CMK (cell line): ENCODE results near the gene CEMP1.
A peak's percentile ranks its signal among the peaks of the same experiment; 100 is the strongest.
"Not testable (repeated sequence)": the region's sequence is repeated elsewhere in the genome, so short reads cannot be mapped to it uniquely, and the experiment has no call there.

Experiments used
- DNase-seq: peaks from one replicate; pipeline ENCODE4 v3.0.0-alpha.2; 2010; ENCODE audit warnings: low read depth

The CEMP1 gene, protein sequence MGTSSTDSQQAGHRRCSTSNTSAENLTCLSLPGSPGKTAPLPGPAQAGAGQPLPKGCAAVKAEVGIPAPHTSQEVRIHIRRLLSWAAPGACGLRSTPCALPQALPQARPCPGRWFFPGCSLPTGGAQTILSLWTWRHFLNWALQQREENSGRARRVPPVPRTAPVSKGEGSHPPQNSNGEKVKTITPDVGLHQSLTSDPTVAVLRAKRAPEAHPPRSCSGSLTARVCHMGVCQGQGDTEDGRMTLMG

DNA sequence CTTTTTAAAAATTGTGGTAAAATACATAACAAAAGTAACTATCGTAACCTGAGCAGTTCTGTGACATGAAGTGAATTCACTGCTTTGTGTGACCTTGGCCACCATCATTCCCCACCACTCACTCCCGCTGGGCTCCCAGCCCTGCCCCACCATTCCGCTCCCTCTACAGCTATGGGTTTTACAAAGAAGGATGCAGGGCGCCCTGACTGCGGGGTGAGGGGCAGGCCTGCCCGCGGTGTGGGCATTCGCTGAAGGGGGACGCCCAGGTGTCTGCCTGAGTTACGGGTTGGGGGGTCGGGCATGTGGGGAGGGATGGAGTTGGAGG is at the start of gene CEMP1:
TSS of gene CEMP1 (minus strand) at position 38 of the 325 bp plus-strand sequence. CDS start 335 bp downstream, outside the sequence.
- no peak for DNase-seq

DNA sequence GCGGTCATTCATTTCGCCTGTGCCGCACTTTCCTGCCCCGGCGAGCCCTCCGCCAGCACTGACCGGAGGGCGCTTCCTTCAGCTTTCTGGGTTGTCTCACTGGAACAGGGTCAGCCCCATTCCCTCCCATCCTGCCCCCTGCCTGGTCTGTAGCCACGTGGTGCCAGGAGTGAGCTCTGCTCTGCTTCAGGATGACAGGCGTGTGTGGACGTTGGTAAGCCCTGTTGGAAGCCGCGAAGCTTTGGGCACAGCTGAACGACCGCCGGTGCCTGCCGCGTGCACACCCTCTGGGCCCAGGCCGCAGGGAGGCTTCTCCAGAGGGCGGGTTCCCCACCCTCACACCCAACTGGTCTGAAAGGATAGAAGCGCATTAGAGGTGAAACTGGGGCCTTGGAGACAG is 49.6 kb upstream of the CEMP1 start:
- not testable (repeated sequence) for DNase-seq

DNA sequence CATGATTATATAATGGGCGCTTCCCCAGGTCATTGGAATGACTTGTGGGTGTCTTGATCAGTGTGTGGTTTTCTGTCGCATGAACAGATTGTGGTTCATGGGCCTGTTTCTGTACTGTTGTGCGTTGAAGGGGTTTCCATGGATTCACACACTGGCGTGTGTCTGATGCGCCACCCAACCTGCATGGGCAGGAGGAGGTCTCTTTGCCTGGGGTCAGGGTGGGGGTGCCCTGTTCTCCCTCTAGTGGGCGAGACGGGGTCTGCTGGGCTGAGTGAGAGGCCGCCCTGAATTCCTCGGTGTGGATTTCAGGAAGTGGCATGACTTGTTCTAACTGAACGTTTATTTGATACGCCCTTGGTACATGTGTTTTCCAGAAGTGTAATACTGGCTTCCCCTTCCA is 48.9 kb upstream of the CEMP1 start:
- not testable (repeated sequence) for DNase-seq

DNA sequence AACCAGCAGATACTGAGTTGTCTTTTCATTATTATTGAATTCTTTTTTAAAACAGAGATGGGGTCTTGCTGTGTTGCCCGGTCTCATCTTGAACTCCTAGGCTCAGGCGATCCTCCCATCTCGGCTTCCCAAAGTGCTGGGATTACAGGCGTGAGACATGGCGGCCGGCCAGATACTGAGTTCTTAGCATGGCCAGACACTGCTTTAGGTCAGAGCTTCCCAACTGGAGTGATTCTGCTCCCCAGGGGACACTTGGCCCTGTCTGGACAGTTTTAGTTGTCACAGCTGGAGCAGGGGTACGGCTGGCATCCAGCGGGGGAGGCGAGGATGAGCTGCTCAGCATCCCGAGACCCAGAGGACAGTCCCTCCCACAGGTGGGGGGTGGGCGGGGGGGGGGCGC is 47.7 kb upstream of the CEMP1 start:
- not testable (repeated sequence) for DNase-seq

DNA sequence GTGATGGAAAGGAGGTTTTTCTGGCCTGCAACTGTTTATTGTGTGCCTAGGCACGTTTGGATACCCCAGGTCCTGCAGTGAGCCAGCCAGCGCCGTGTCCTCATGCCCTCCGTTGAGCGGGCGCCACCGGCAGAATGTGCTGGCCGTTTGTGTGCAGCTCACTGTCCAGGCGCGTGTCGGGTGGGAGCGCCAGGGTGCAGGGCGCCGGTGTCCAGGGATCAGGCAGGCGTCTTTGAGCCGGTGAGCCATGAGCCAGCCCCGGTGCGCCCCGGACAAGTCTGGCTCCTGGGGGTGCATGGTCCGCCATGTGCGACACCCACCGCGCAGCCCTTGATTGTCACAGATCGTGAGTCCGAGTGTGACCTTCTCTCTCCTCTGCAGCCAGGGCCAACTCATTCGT is 45.8 kb upstream of the CEMP1 start:
- DNase-seq: not testable (repeated sequence)

DNA sequence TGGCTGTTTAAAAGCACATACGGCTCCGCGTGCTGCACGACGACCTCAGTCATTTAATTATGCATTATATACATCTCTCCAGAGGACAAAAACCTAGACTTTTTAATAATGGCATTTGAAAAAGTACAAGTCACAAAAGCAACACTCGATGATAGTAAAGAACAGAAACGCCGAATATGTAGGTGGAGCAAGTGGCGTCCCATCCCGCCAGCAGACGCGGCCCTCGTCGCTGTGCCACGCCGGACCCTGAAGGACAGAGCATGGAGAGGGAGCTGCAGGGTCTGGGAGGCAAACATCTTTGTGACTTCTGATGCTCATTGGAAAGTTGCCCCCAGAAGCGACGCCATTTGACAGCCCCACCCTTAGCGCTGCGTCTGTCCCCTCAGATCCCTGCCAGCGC is 44.6 kb upstream of the CEMP1 start:
- DNase-seq: not testable (repeated sequence)

DNA sequence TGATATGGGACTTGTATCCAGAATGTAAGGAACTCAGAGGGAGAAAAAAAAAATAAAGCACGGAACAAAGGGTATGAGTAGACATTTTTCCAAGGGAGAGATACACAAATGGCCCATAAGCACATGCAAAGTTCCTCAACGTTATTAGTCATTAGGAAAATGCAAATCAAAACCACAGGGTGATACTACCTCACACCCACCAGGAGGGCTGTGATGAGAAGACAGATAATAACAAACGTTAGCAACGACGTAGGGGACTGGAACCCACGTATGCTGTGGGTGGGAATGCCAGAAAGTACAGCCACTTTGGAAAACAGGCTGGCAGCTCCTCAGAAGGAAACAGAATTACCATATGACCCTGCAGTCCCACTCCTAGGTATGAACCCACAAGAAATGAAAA is 41.5 kb upstream of the CEMP1 start:
- not testable (repeated sequence) for DNase-seq

DNA sequence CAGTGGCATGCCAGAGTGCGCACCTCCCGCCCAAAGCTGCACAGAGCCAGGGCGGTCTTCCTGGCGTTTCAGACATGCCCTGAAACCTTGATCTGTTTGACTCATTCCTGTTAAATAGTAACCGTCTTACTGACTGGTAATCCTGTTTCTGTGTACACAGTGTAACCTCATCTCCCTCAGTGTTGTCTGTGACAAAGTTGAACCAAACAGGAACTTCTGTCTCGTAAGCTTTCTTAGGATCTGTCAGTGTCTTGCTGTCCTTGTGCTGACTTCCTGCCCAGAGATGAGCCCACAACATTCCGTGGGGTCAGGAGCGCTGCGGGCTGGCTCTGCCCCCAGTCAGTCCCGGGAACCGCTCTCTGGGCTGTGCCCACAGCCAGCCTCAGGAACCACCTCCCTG is 37.4 kb upstream of the CEMP1 start:
- DNase-seq: not testable (repeated sequence)

DNA sequence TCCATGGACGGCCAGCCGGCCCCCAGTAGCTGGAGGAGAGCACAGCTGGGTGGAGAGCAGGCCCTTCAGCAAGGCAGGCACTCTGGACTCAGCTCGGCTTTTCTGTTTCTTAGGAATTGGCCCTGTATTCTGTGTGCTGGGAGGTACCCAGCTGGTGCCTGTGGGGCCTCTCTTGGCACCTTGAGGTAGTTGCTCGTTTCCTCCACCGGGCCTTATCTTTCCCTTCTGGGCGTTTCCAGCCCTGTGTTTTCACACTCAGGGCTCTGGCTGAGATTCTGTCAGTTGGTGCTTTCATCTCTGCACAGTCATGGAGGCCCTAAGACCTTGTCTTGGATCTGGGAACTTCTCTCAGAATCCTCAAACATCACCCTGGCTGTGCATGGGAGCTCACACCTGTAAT is 36.3 kb upstream of the CEMP1 start:
- not testable (repeated sequence) for DNase-seq

DNA sequence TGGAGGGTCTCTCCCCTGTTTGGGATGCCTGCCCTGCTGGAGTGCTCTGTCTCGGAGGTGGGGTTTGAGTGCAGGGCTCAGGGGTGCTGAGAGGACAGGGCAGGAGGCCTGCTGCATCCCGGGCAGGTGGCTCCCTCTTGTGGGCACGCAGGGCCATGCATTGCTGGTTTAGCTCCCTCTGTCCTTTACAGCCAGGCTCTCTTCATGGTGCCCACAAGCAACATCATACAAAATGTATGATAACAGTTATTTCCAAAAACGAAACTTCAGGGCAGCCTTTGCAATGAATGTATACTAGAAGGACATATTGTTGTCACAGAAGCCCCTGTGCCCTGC is 29.6 kb upstream of the CEMP1 start:
- DNase-seq: not testable (repeated sequence)

DNA sequence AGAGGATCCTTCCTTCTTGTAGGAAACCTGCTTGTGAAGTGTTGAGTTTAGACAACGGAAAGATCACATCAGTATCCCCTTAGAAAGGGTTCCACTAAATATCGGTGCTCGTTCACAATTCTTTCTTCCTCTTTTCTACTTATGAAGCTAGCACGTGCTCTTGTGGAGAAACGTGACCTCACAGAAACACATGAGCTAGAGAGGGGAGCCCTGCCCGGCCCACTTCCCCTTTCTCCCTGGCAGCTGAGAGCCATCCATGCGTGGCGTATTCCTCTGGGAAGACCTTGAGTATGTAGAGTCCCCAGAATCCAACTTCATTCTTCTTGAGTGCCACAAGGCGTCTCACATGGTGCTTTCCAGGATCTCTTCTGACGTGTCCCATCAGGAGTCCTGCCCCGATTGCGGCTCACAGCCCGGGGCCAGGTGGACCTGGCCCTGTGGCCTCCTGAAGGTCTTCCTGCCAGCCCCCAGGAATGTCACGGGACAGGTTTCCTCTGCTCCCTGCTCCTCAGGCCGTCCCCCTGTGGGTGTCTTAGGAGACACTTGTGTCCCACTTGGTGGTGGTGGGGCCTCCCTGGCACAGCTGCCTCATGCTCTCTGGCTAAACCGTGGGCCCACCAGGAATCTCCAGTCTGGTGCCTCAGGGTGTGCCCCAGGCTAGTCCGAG is 29.1 kb upstream of the CEMP1 start:
- not testable (repeated sequence) for DNase-seq

DNA sequence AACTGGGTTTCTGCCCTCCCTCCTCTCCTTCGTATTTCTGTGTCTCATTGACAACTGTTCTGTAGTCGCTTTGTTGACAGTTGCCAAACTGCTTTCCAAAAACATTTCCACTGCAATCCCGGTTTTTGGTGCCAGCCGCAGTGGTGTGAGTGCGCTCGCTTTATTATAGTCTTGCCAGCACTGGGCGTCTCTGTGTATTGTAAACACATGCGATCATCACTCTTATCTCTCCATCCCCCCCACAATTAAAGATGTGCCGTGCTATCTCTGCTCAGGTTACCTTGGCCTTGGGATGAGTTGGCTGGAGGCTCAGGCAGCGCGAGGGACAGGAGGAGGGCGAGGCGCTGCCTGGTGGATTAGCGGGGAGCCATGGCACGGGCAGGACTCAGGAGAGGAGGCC is 25.9 kb upstream of the CEMP1 start:
- DNase-seq: not testable (repeated sequence)

DNA sequence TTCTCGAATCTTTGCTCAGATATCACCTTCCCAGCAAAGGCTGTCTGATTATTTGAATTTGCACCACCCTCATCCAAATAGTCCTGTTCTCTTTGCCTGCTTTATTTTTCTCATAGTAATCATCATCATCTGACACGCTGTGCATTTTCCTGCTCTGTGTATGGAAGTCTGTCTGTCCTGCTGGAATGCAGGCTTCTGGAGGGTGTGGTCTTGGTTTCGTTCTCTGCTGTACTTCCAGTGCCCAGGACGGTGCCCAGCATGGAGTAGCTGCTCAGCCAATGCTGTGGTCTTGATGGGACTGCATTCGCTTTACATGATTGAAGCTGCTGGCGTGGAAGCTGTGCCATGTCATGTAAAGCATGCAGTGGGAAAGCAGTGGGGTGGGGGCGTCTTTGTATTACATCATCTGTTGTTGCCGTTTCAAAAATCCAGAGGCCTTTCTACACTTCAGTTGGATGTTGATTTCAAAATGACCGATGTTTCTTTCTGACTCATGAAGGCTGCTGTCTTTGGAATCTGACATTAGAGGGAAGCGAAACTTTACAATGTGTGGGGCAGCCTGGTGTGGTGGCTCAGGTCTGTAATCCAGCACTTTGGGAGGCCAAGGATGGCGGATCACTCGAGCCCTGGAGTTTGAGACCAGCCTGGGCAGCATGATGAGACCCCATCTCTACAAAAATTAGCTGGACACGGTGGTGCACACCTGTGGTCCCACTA is 23.7 kb upstream of the CEMP1 start:
- not testable (repeated sequence) for DNase-seq

DNA sequence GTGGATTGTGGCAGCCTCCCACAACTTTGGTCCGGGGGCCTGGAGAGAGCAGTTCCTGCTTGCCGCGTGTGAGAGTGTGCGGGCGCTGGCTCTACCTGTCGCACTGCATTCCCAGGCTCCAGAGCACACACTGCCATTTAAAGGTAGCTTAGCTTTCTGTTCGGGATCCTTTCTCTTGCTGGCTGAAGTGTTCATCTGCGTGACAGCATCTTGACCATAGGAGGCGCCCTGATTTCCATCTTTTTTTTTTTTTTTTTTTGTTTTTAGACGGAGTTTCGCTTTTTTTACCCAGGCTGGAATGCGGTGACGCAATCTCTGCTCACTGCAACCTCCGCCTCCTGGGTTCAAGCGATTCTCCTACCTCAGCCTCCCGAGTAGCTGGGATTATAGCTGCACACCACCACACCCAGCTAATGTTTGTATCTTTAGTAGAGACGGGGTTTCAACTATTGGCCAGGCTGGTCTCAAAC is 20.2 kb upstream of the CEMP1 start:
- DNase-seq: not testable (repeated sequence)

DNA sequence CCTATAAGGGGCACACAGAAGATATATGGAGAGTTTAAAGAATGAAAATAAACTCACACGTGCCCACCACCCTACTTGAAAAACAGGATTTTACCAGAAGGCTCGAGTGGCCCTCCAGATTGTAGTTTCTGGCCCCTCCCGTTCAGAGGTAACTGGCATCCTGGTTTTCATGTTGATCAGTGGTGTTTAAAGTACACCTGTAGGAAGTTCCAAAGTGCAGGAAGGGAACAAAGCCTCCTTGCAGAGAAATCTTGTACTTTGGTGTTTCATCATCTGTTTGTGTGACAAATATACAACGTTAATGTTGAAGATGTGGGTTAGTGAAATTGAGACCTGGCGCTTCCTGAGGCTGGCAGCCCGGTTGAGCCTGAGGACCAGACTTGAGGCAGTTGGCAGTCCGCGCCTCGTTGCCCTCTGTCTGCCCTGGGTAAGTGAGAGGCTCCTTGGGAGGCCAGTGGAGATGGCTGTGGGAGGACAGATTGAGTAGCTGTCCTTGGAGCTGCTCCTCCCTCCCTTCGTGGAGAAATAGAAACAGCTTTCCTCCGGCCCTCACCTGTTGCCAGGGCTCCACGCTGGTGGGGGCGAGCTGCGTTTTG is 19.2 kb upstream of the CEMP1 start:
- not testable (repeated sequence) for DNase-seq

DNA sequence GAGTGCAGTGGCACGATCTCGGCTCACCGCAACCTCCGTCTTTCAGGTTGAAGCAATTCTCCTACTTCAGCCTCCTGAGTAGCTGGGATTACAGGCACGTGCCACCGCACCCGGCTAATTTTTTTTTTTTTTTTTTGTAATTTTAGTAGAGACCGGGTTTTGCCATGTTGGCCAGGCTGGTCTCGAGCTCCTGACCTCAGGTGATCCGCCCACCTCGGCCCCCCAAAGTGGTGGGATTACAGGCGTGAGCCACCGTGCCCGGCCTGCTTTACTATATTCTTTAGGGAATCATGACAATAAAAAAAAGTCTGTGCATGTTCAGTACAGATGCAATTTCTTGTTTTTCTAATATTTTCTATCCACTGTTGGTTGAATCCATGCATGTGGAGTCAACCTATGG is 12.6 kb upstream of the CEMP1 start:
- DNase-seq: not testable (repeated sequence)

DNA sequence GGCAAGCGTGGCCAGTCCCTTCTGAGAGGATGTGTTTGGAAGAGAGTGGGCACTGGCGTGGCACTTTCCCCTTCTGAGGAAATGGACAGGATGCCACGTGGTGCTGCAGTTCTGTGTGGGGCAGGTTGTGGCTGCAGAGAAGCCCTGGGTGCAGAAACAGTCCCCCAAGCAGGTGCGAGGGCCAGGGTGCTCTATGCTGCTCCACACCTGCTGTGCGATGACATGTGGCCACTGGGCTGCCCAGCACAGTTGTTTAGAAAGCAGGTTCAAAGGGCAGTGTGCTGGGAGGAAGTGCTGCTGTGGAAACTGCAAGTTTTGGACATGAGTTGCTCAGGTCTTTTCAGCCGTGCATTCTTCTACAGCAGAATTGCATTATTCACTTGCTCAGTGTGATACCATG is 10.2 kb upstream of the CEMP1 start:
- DNase-seq: not testable (repeated sequence)

DNA sequence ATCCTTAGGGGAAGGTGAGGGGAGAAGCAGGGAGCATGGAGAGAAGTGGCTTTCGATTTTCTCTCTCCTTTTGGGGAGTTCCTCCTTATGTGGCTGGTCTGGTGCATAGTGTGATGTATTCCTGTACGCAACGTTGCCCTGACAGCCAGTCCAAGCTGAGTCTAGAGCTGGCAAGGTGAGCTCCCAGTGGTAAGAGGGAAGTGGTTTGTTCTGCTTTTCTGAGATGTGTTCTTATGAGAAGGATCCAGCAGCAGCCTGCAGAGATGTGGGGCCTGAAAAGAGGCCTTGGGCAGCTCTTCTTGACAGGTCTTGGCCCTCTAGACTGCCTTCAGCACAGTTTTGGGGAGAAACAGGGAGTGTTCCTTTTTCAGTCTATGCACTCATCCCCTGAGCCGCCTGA is 9.7 kb upstream of the CEMP1 start:
- not testable (repeated sequence) for DNase-seq

DNA sequence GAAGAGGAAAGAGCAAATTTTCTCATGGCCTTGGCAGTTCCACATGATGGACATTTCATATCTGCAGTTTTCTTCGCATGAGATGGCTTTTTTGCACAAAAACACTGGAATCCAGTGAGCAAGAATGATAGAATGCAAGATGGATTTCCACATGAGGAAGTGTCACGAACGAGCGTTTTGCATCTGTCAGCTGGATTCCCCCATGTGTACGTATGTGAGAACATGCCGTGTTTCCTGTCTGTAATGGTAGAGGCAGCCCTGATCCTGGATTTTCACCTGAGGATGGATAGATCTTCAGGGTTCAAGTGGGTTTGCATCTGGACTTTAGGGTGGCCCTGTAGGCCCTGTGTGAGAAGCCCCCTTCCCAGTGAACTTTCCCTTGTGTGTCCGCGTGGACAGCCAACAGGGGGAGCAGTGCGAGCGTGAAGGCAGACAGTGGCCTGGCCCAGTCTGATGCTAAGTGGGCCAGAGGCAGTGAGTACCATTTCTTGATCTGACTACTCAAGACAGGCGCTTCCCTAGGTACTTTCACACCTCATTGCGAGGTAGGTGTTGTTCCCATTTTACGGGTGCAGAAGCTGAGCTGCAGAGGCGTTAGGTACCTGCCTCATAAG is 8.7 kb upstream of the CEMP1 start:
- not testable (repeated sequence) for DNase-seq

DNA sequence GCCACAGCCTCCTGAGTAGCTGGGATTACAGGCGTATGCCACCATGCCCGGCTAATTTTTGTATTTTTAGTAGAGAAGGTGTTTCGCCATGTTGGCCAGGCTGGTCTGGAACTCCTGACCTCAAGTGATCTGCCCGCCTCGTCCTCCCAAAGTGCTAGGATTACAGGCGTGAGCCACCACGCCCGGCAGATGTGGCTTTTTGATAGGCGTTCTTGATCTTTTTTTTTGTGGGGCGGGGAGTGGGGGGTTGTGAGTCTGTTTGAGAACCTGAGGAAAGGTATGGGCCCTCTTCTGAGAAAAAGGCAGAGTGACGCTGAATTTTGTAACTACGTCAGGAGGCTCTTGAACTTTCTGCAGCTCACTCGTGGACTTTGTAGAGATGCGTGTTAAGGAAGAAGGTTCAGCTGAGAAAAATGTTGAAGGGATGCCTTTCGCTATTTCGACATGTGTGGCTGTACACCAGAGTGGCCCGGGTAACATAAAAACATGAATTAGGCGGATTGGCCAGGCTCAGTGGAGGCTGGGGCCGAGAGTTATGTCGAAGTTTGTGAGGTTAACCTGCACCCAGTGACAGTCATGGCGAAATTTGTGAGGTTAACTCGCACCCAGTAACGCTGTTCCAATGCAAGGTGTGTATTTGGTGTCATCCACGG is 8.1 kb upstream of the CEMP1 start:
- not testable (repeated sequence) for DNase-seq

DNA sequence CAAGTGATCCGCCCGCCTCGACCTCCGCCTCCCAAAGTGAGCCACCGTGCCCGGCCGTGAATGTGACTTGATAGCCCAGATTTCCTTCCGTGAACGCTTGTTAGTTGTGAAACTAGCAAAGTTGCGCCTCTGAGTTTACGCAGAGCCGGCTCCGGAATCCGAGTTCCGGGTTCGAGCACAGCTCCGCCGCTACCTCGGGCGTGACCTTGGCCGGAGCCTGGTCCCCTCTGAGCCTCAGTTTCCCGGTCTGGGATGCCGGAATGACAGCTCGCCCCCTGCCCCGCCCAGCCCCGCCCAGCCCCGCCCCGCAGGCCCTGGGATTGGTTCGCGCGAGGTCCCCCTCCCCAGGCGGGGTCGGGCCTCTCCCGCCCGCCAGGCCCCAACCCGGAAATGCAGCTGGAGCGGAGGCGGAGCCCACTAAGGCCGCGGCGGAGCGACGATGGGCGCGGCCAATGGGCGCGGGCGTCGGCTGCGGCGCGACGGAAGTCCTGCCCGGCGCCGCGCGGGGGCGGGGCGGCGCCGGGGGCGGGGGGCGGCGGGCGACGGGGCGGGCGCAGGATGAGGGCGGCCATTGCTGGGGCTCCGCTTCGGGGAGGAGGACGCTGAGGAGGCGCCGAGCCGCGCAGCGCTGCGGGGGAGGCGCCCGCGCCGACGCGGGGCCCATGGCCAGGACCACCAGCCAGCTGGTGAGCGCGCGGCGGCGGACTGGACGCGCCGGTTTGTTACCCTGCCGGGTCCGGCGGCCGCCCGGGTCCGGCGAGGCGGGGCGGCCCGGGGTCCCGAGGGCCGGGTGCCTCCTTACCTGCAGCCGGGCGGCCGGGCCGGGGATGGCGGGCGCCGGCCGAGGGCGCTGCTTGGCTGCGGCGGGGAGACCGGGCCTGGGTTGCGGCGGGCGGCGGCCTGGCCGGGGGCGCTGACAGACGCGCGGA is 6.5 kb upstream of the CEMP1 start, which contains the start of gene PDPK1:
TSS of gene PDPK1 (plus strand) at position 571 of the 929 bp plus-strand sequence. CDS start at position 663, 92 bp downstream.
- DNase-seq: peak; percentile 73
